ENCODE data around the gene ADAMTSL5. TPM values are rescaled to one million over a fixed set of nuclear protein-coding genes. Genes with fewer than 3 reads are reported as not detected.
"Not testable (repeated sequence)": the region's sequence is repeated elsewhere in the genome, so short reads cannot be mapped to it uniquely, and the experiment has no call there.

Gene ADAMTSL5
- total RNA-seq, 1 donor from 2014 or later = 3.6 TPM

GRCh38 chr19:1540365-1540925 is 27.6 kb upstream of the ADAMTSL5 start:
- Mint-ChIP-seq H3K4me3 (no peak overlapping the region), H3K4me1 (ENCODE audit: low read depth) (no peaks in the 10 kb centered on the region), H3K36me3 (ENCODE audit: low read depth) (no peaks in the 10 kb centered on the region), H3K27me3 (ENCODE audit: insufficient read depth) (peaks cover 12% of the 10 kb centered on the region), H3K27ac (no peak overlapping the region), H3K9me3 (no peaks in the 10 kb centered on the region)
- no peak for DNase-seq (ENCODE audit: low spot score)
- intact Hi-C loops (cut with micrococcal nuclease) = no loop called here

GRCh38 chr19:1539749-1540148 is 26.9 kb upstream of the ADAMTSL5 start:
- DNase-seq (ENCODE audit: low spot score); H3K36me3 Mint-ChIP-seq (ENCODE audit: low read depth); H3K9me3 Mint-ChIP-seq; H3K4me1 Mint-ChIP-seq (ENCODE audit: low read depth); H3K4me3 Mint-ChIP-seq; H3K27ac Mint-ChIP-seq; intact Hi-C loops (cut with micrococcal nuclease): not testable (repeated sequence)
- peaks cover 12% of the 10 kb centered on the region for H3K27me3 Mint-ChIP-seq (ENCODE audit: insufficient read depth)

GRCh38 chr19:1538978-1539377 is 26.2 kb upstream of the ADAMTSL5 start:
- H3K4me3 Mint-ChIP-seq = no peak overlapping the region
- no peak overlapping the region for H3K27ac Mint-ChIP-seq
- peaks cover 12% of the 10 kb centered on the region for H3K27me3 Mint-ChIP-seq (ENCODE audit: insufficient read depth)
- no peaks in the 10 kb centered on the region for H3K36me3 Mint-ChIP-seq (ENCODE audit: low read depth)
- no peak for DNase-seq (ENCODE audit: low spot score)
- H3K9me3 Mint-ChIP-seq = no peaks in the 10 kb centered on the region
- intact Hi-C loops (cut with micrococcal nuclease) = no loop called here
- no peaks in the 10 kb centered on the region for H3K4me1 Mint-ChIP-seq (ENCODE audit: low read depth)

- H3K4me1 Mint-ChIP-seq (ENCODE audit: low read depth); H3K36me3 Mint-ChIP-seq (ENCODE audit: low read depth); DNase-seq (ENCODE audit: low spot score); H3K27me3 Mint-ChIP-seq (ENCODE audit: insufficient read depth); H3K9me3 Mint-ChIP-seq; H3K27ac Mint-ChIP-seq; intact Hi-C loops (cut with micrococcal nuclease); H3K4me3 Mint-ChIP-seq: not testable (repeated sequence)
These were observed 22.9 kb upstream of the ADAMTSL5 start for GRCh38 chr19:1535699-1536098.

GRCh38 chr19:1534972-1535371 is 22.2 kb upstream of the ADAMTSL5 start:
- Mint-ChIP-seq H3K4me1 (ENCODE audit: low read depth) (no peaks in the 10 kb centered on the region), H3K4me3 (no peak overlapping the region), H3K36me3 (ENCODE audit: low read depth) (no peaks in the 10 kb centered on the region), H3K9me3 (no peaks in the 10 kb centered on the region), H3K27me3 (ENCODE audit: insufficient read depth) (peaks cover 2% of the 10 kb centered on the region), H3K27ac (no peak overlapping the region)
- intact Hi-C loops (cut with micrococcal nuclease) = no loop called here
- DNase-seq (ENCODE audit: low spot score) = no peak

GRCh38 chr19:1533510-1534150 is 20.8 kb upstream of the ADAMTSL5 start:
- Mint-ChIP-seq H3K4me1 (ENCODE audit: low read depth) (no peaks in the 10 kb centered on the region), H3K4me3 (no peak overlapping the region), H3K36me3 (ENCODE audit: low read depth) (no peaks in the 10 kb centered on the region), H3K27me3 (ENCODE audit: insufficient read depth) (peaks cover under 1% of the 10 kb centered on the region), H3K9me3 (no peaks in the 10 kb centered on the region), H3K27ac (no peak overlapping the region)
- intact Hi-C loops (cut with micrococcal nuclease) = no loop called here
- no peak for DNase-seq (ENCODE audit: low spot score)

GRCh38 chr19:1532003-1532402 is 19.2 kb upstream of the ADAMTSL5 start:
- no peaks in the 10 kb centered on the region for H3K9me3 Mint-ChIP-seq
- H3K4me3 Mint-ChIP-seq = no peak overlapping the region
- H3K4me1 Mint-ChIP-seq (ENCODE audit: low read depth) = no peaks in the 10 kb centered on the region
- intact Hi-C loops (cut with micrococcal nuclease) = no loop called here
- H3K36me3 Mint-ChIP-seq (ENCODE audit: low read depth) = no peaks in the 10 kb centered on the region
- H3K27me3 Mint-ChIP-seq (ENCODE audit: insufficient read depth) = no peaks in the 10 kb centered on the region
- DNase-seq (ENCODE audit: low spot score) = no peak
- H3K27ac Mint-ChIP-seq = no peak overlapping the region

GRCh38 chr19:1531587-1531986 is 18.8 kb upstream of the ADAMTSL5 start:
- no peak for DNase-seq (ENCODE audit: low spot score)
- H3K27me3 Mint-ChIP-seq (ENCODE audit: insufficient read depth) = no peaks in the 10 kb centered on the region
- no peaks in the 10 kb centered on the region for H3K9me3 Mint-ChIP-seq
- intact Hi-C loops (cut with micrococcal nuclease) = no loop called here
- H3K27ac Mint-ChIP-seq = no peak overlapping the region
- no peaks in the 10 kb centered on the region for H3K36me3 Mint-ChIP-seq (ENCODE audit: low read depth)
- H3K4me3 Mint-ChIP-seq = no peak overlapping the region
- H3K4me1 Mint-ChIP-seq (ENCODE audit: low read depth) = no peaks in the 10 kb centered on the region

- H3K27me3 Mint-ChIP-seq (ENCODE audit: insufficient read depth); DNase-seq (ENCODE audit: low spot score); intact Hi-C loops (cut with micrococcal nuclease); H3K9me3 Mint-ChIP-seq; H3K36me3 Mint-ChIP-seq (ENCODE audit: low read depth); H3K4me1 Mint-ChIP-seq (ENCODE audit: low read depth); H3K27ac Mint-ChIP-seq; H3K4me3 Mint-ChIP-seq: not testable (repeated sequence)
These were observed 18.0 kb upstream of the ADAMTSL5 start for GRCh38 chr19:1530856-1531255.

- H3K4me1 Mint-ChIP-seq (ENCODE audit: low read depth) = no peaks in the 10 kb centered on the region
- no peak for DNase-seq (ENCODE audit: low spot score)
- H3K4me3 Mint-ChIP-seq = no peak overlapping the region
- H3K36me3 Mint-ChIP-seq (ENCODE audit: low read depth) = no peaks in the 10 kb centered on the region
- H3K27ac Mint-ChIP-seq = no peak overlapping the region
- H3K27me3 Mint-ChIP-seq (ENCODE audit: insufficient read depth) = peaks cover 6% of the 10 kb centered on the region
- no peaks in the 10 kb centered on the region for H3K9me3 Mint-ChIP-seq
- intact Hi-C loops (cut with micrococcal nuclease) = no loop called here
These were observed 16.6 kb upstream of the ADAMTSL5 start for GRCh38 chr19:1529430-1529816.

GRCh38 chr19:1528596-1529429 is 16.0 kb upstream of the ADAMTSL5 start:
- Mint-ChIP-seq H3K36me3 (ENCODE audit: low read depth) (no peaks in the 10 kb centered on the region), H3K9me3 (no peaks in the 10 kb centered on the region), H3K27me3 (ENCODE audit: insufficient read depth) (peaks cover 8% of the 10 kb centered on the region), H3K27ac (no peak overlapping the region), H3K4me1 (ENCODE audit: low read depth) (no peaks in the 10 kb centered on the region), H3K4me3 (no peak overlapping the region)
- DNase-seq (ENCODE audit: low spot score) = no peak
- intact Hi-C loops (cut with micrococcal nuclease) = no loop called here

GRCh38 chr19:1527650-1528309 is 15.0 kb upstream of the ADAMTSL5 start:
- H3K27ac Mint-ChIP-seq = no peak overlapping the region
- H3K27me3 Mint-ChIP-seq (ENCODE audit: insufficient read depth) = peaks cover 15% of the 10 kb centered on the region
- H3K9me3 Mint-ChIP-seq = no peaks in the 10 kb centered on the region
- H3K36me3 Mint-ChIP-seq (ENCODE audit: low read depth) = no peaks in the 10 kb centered on the region
- H3K4me3 Mint-ChIP-seq = no peak overlapping the region
- no peaks in the 10 kb centered on the region for H3K4me1 Mint-ChIP-seq (ENCODE audit: low read depth)
- DNase-seq (ENCODE audit: low spot score) = no peak
- intact Hi-C loops (cut with micrococcal nuclease) = no loop called here
